ENCODE results near the gene SERINC5.

SERINC5 gene

DNA sequence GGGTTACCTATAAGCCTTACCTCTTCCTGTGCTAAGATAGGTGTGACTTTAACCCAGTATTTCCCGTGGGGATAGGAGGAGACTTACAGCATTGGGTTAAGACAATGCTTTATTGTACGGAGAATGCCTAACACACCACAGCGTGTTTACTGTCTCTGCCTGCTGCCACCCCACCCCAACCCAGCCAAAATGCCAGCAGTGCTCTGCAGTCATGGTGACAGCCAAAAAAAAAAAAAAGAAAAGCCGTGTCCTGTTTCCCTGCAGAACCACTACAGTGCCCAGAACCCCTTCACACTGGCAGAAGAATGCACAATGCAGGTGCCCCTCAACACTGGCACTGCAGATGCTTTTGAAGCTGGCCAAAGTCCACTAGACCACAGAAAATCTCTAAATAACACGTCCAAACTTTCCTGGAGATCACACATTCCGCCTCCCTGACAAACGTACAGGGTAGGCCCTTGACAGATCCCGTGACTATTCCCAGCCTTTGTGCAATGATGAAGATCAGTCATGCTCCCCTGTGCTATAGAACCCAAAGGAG lies 102.2 kb downstream of the SERINC5 start:
- Mint-ChIP-seq H3K36me3 (ENCODE audit: low read depth) (peaks cover 92% of the 10 kb centered on the region), H3K4me3 (no peak overlapping the region), H3K4me1 (ENCODE audit: low read depth) (no peaks in the 10 kb centered on the region), H3K9me3 (no peaks in the 10 kb centered on the region), H3K27ac (no peak overlapping the region), H3K27me3 (no peaks in the 10 kb centered on the region)
- intact Hi-C loops (cut with micrococcal nuclease): no loop called here

GRCh38 chr5:80152778-80153177 lies 103.1 kb downstream of the SERINC5 start:
- Mint-ChIP-seq H3K27me3 (no peaks in the 10 kb centered on the region), H3K36me3 (ENCODE audit: low read depth) (peaks cover 92% of the 10 kb centered on the region), H3K4me3 (no peak overlapping the region), H3K4me1 (ENCODE audit: low read depth) (peaks cover 3% of the 10 kb centered on the region), H3K9me3 (no peaks in the 10 kb centered on the region), H3K27ac (no peak overlapping the region)
- intact Hi-C loops (cut with micrococcal nuclease): no loop called here

GRCh38 chr5:80151890-80152289 lies 104.0 kb downstream of the SERINC5 start:
- Mint-ChIP-seq H3K4me3 (no peak overlapping the region), H3K9me3 (no peaks in the 10 kb centered on the region), H3K36me3 (ENCODE audit: low read depth) (peaks cover 92% of the 10 kb centered on the region), H3K27me3 (no peaks in the 10 kb centered on the region), H3K4me1 (ENCODE audit: low read depth) (peaks cover 12% of the 10 kb centered on the region), H3K27ac (no peak overlapping the region)
- intact Hi-C loops (cut with micrococcal nuclease): no loop called here

GRCh38 chr5:80150731-80151130 lies 105.1 kb downstream of the SERINC5 start:
- intact Hi-C loops (cut with micrococcal nuclease): no loop called here
- Mint-ChIP-seq H3K4me3 (no peak overlapping the region), H3K4me1 (ENCODE audit: low read depth) (peaks cover 24% of the 10 kb centered on the region), H3K9me3 (no peaks in the 10 kb centered on the region), H3K27me3 (no peaks in the 10 kb centered on the region), H3K36me3 (ENCODE audit: low read depth) (peaks cover 89% of the 10 kb centered on the region), H3K27ac (no peak overlapping the region)

- Mint-ChIP-seq H3K4me3 (no peak overlapping the region), H3K27me3 (no peaks in the 10 kb centered on the region), H3K36me3 (ENCODE audit: low read depth) (peaks cover 83% of the 10 kb centered on the region), H3K4me1 (ENCODE audit: low read depth) (peaks cover 37% of the 10 kb centered on the region), H3K9me3 (no peaks in the 10 kb centered on the region), H3K27ac (no peak overlapping the region)
- intact Hi-C loops (cut with micrococcal nuclease): loop anchor here (5.0 kb wide), 1 partner anchor 57 kb away; no protein-coding TSS in a partner anchor
Measured at GRCh38 chr5:80149161-80149609, 106.7 kb downstream of the SERINC5 start.

GRCh38 chr5:80147119-80147815 lies 108.6 kb downstream of the SERINC5 start:
- intact Hi-C loops (cut with micrococcal nuclease): loop anchor here (5.0 kb wide), 1 partner anchor 55 kb away; no protein-coding TSS in a partner anchor
- Mint-ChIP-seq H3K36me3 (ENCODE audit: low read depth) (peaks cover 90% of the 10 kb centered on the region), H3K9me3 (no peaks in the 10 kb centered on the region), H3K27ac (peak overlapping the region; percentile 89), H3K4me3 (no peak overlapping the region), H3K27me3 (no peaks in the 10 kb centered on the region), H3K4me1 (ENCODE audit: low read depth) (peaks cover 55% of the 10 kb centered on the region)

GRCh38 chr5:80146046-80146445 lies 109.8 kb downstream of the SERINC5 start:
- intact Hi-C loops (cut with micrococcal nuclease): loop anchor here (5.0 kb wide), 1 partner anchor 54 kb away; no protein-coding TSS in a partner anchor
- peak overlapping the region; percentile 51 for H3K4me3 Mint-ChIP-seq

DNA sequence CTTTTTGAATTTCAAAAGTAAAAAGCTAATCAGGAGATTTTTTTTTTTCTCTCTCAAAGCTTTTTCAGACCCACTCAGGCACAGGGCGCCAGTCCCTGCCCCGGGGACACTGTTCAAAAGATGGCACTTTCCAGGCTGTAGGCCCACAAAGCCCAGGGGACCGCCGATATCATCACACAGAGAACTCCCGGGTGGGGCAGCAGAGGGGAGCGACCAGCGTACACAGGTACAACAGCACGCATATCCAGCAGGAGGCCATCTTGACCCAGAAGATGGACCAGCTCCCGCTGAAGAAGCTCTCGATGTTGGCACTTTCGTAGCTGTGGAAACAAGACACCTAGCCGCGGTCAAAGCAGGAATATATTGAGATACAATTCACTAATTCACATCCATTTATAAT lies 112.4 kb downstream of the SERINC5 start:
- Mint-ChIP-seq H3K4me1 (ENCODE audit: low read depth) (peaks cover 84% of the 10 kb centered on the region), H3K27me3 (no peaks in the 10 kb centered on the region), H3K9me3 (no peaks in the 10 kb centered on the region), H3K27ac (peak overlapping the region; percentile 89), H3K36me3 (ENCODE audit: low read depth) (peaks cover 73% of the 10 kb centered on the region), H3K4me3 (no peak overlapping the region)
- intact Hi-C loops (cut with micrococcal nuclease): no loop called here

More at GRCh38 chr5:80146046-80146445, 109.8 kb downstream of the SERINC5 start:
- H3K27ac Mint-ChIP-seq: peak overlapping the region; percentile 89
- H3K9me3 Mint-ChIP-seq: no peaks in the 10 kb centered on the region
- no peaks in the 10 kb centered on the region for H3K27me3 Mint-ChIP-seq
- H3K4me1 Mint-ChIP-seq (ENCODE audit: low read depth): peaks cover 67% of the 10 kb centered on the region
- H3K36me3 Mint-ChIP-seq (ENCODE audit: low read depth): peaks cover 87% of the 10 kb centered on the region

DNA sequence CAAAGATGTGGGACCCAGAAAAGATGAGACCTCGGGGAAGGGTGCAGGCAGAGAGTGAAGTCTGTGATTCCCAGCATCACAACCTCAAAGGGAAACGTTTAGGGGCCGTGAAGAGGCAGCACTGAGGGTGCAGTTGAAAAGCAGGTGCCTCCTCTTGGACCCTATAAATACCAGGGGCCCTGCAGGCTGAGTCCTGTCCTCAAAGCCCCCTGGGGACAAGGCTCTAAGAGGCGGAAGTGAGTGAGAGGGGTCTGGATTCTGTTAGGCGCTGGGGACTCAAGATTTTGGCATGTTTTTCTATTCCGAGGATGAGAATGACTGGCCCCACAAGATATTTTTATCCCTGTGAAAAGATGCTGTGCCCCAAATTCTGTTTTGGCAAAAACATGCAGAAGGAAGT lies 112.9 kb downstream of the SERINC5 start:
- Mint-ChIP-seq H3K9me3 (no peaks in the 10 kb centered on the region), H3K4me3 (no peak overlapping the region), H3K27me3 (no peaks in the 10 kb centered on the region), H3K36me3 (ENCODE audit: low read depth) (peaks cover 68% of the 10 kb centered on the region), H3K4me1 (ENCODE audit: low read depth) (peaks cover 86% of the 10 kb centered on the region), H3K27ac (peak overlapping the region; percentile 89)
- intact Hi-C loops (cut with micrococcal nuclease): no loop called here

- Mint-ChIP-seq H3K27ac (peak overlapping the region; percentile 89), H3K4me3 (no peak overlapping the region), H3K9me3 (no peaks in the 10 kb centered on the region), H3K27me3 (no peaks in the 10 kb centered on the region), H3K4me1 (ENCODE audit: low read depth) (peaks cover 86% of the 10 kb centered on the region), H3K36me3 (ENCODE audit: low read depth) (peaks cover 54% of the 10 kb centered on the region)
- intact Hi-C loops (cut with micrococcal nuclease): loop anchor here (2.0 kb wide), 1 partner anchor 15 kb away; no protein-coding TSS in a partner anchor
Measured at GRCh38 chr5:80141681-80142080, 114.2 kb downstream of the SERINC5 start.

DNA sequence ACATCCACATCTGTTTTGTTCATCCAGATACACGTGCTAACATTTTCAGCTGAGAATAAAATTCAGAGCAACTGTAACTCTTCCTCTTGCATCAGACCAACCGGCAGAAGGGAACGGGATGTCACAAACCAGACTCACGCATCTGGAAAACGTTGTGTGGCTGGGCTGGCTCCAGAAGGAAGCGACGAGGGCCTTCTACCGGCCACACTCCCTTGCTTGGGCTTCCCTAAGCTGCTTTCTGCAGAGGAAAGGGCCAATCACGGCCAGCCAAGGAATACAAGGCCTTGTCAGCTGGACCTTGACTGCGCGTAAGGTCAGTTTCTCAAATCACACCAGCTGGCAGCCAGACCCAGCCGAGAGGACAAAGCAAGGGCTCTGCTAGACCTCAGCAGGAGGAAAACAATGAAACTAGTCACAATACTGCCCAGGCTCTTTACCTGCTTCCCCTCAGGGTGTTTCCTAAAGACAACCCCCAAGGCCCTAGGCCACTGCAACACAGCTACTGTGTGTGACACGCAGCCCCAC lies 114.6 kb downstream of the SERINC5 start:
- Mint-ChIP-seq H3K4me1 (ENCODE audit: low read depth) (peaks cover 86% of the 10 kb centered on the region), H3K9me3 (no peaks in the 10 kb centered on the region), H3K27ac (peak overlapping the region; percentile 89), H3K36me3 (ENCODE audit: low read depth) (peaks cover 54% of the 10 kb centered on the region), H3K4me3 (no peak overlapping the region), H3K27me3 (no peaks in the 10 kb centered on the region)
- intact Hi-C loops (cut with micrococcal nuclease): loop anchor here (2.0 kb wide), 1 partner anchor 14 kb away; no protein-coding TSS in a partner anchor

DNA sequence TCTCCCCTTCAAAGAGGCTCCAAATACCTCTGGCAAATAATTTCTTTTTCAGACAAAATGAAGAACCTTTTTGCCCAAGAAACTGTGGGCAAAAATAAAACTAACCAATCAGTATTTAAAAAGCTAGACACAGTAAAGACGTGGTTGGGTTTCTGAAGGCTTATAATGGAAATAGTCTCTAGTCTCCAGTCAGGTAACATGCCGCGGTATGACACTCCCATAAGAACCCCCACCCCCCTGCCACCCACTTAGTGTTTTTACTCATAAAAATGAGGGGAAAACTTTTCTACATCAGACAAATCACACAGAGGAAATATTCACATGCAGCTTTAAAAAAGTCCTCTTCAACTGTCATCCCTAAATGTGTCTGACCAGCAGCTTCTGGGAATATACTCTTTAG lies 115.4 kb downstream of the SERINC5 start:
- H3K36me3 Mint-ChIP-seq (ENCODE audit: low read depth): peaks cover 48% of the 10 kb centered on the region
- H3K9me3 Mint-ChIP-seq: no peaks in the 10 kb centered on the region
- intact Hi-C loops (cut with micrococcal nuclease): loop anchor here (2.0 kb wide), 1 partner anchor 14 kb away; no protein-coding TSS in a partner anchor
- peak overlapping the region; percentile 89 for H3K27ac Mint-ChIP-seq
- peaks cover 87% of the 10 kb centered on the region for H3K4me1 Mint-ChIP-seq (ENCODE audit: low read depth)
- H3K27me3 Mint-ChIP-seq: no peaks in the 10 kb centered on the region
- no peak overlapping the region for H3K4me3 Mint-ChIP-seq

DNA sequence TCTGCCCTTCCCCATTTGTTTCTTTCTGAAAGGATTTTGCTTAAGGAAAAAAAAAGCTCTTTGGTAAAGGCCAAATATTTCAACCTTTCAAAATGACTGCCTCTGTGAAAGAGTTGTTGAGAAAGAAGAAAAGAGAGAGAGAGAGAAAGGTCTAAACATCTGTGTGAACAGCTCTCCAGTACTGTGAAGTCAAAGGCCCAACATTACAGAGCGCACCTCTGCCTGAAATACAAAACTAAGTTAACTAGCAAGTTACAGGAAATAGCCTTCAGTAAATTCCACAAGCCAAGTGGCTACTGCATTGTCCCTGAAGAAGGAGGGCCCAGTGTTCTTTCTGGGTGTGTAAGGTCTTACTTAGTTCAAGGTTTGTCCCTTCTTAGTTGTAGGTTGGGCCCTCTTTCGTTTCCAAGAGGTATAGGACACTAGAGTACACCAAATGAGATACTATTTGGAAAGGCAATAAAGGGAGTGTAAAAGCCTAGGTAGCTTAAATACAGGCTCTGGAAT lies 116.3 kb downstream of the SERINC5 start:
- intact Hi-C loops (cut with micrococcal nuclease): no loop called here
- peaks cover 43% of the 10 kb centered on the region for H3K36me3 Mint-ChIP-seq (ENCODE audit: low read depth)
- H3K4me3 Mint-ChIP-seq: no peak overlapping the region
- no peaks in the 10 kb centered on the region for H3K27me3 Mint-ChIP-seq
- H3K9me3 Mint-ChIP-seq: no peaks in the 10 kb centered on the region
- peaks cover 88% of the 10 kb centered on the region for H3K4me1 Mint-ChIP-seq (ENCODE audit: low read depth)
- peak overlapping the region; percentile 89 for H3K27ac Mint-ChIP-seq

DNA sequence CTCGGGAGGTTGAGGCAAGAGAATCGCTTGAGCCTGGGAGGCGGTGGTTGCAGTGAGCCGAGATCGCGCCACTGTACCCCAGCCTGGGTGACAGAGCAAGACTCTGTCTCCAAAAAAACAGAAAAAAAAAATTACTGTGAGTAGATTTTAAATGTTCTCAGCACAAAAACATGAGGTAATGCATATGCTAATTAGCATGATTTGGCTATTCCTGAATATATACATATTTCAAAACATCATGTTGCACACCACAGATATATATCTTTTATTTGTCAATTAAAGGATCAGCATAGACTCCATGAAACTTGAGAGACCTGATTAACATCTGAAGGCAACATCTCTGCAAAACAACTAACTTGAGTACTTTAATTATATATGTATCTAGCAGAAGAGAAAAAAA lies 117.4 kb downstream of the SERINC5 start:
- intact Hi-C loops (cut with micrococcal nuclease): no loop called here
- peaks cover 86% of the 10 kb centered on the region for H3K4me1 Mint-ChIP-seq (ENCODE audit: low read depth)
- peak overlapping the region; percentile 97 for H3K27ac Mint-ChIP-seq
- H3K27me3 Mint-ChIP-seq: no peaks in the 10 kb centered on the region
- no peaks in the 10 kb centered on the region for H3K9me3 Mint-ChIP-seq
- peaks cover 37% of the 10 kb centered on the region for H3K36me3 Mint-ChIP-seq (ENCODE audit: low read depth)
- H3K4me3 Mint-ChIP-seq: no peak overlapping the region

Measured in dendritic cell treated with granulocyte-macrophage colony-stimulating factor and Interleukin-4, amounts not matched to agents 40 ng/mL and 50 ng/mL, for 4 days (primary cell).